Measurements from ENCODE around the gene RAB13.

Gene RAB13

GRCh38 chr1:153954826-153955225 lies 31.3 kb downstream of the RAB13 start:
- DNase-seq: no peak

- no peak for DNase-seq
Measured at GRCh38 chr1:153953859-153954365, 32.2 kb downstream of the RAB13 start.

GRCh38 chr1:153951801-153952200 lies 34.3 kb downstream of the RAB13 start:
- DNase-seq: no peak

GRCh38 chr1:153951183-153951582 lies 35.0 kb downstream of the RAB13 start:
- no peak for DNase-seq

GRCh38 chr1:153946622-153947241 lies 39.4 kb downstream of the RAB13 start, which contains the start of gene DENND4B:
DENND4B (minus strand) TSS chr1:153946718; CDS start chr1:153944374, 2,344 bp downstream.
- no peak for DNase-seq

GRCh38 chr1:153945795-153946621 lies 40.1 kb downstream of the RAB13 start:
- no peak for DNase-seq

- DNase-seq: no peak
Measured at GRCh38 chr1:153945131-153945794, 40.9 kb downstream of the RAB13 start.

- no peak for DNase-seq
Measured at GRCh38 chr1:153944827-153945117, 41.4 kb downstream of the RAB13 start.

- DNase-seq: no peak
Measured at GRCh38 chr1:153944005-153944826, 41.9 kb downstream of the RAB13 start.

- no peak for DNase-seq
Measured at GRCh38 chr1:153942766-153943549, 43.2 kb downstream of the RAB13 start.

- no peak for DNase-seq
Measured at GRCh38 chr1:153941826-153942725, 44.1 kb downstream of the RAB13 start.

- no peak for DNase-seq
Measured at GRCh38 chr1:153940756-153941155, 45.4 kb downstream of the RAB13 start.

GRCh38 chr1:153939476-153939875 lies 46.7 kb downstream of the RAB13 start:
- no peak for DNase-seq

GRCh38 chr1:153938996-153939395 lies 47.1 kb downstream of the RAB13 start:
- no peak for DNase-seq

- no peak for DNase-seq
Measured at GRCh38 chr1:153937331-153937730, 48.8 kb downstream of the RAB13 start.

- no peak for DNase-seq
Measured at GRCh38 chr1:153936011-153936802, 49.9 kb downstream of the RAB13 start.

- DNase-seq: no peak
Measured at GRCh38 chr1:153934746-153935145, 51.4 kb downstream of the RAB13 start.

GRCh38 chr1:153933955-153934354 lies 52.2 kb downstream of the RAB13 start:
- DNase-seq: no peak

- no peak for DNase-seq
Measured at GRCh38 chr1:153933430-153933829, 52.7 kb downstream of the RAB13 start.
